ENCODE data around the gene CX3CL1.
"Not testable (repeated sequence)": the region's sequence is repeated elsewhere in the genome, so short reads cannot be mapped to it uniquely, and the experiment has no call there.

CX3CL1 gene

DNA sequence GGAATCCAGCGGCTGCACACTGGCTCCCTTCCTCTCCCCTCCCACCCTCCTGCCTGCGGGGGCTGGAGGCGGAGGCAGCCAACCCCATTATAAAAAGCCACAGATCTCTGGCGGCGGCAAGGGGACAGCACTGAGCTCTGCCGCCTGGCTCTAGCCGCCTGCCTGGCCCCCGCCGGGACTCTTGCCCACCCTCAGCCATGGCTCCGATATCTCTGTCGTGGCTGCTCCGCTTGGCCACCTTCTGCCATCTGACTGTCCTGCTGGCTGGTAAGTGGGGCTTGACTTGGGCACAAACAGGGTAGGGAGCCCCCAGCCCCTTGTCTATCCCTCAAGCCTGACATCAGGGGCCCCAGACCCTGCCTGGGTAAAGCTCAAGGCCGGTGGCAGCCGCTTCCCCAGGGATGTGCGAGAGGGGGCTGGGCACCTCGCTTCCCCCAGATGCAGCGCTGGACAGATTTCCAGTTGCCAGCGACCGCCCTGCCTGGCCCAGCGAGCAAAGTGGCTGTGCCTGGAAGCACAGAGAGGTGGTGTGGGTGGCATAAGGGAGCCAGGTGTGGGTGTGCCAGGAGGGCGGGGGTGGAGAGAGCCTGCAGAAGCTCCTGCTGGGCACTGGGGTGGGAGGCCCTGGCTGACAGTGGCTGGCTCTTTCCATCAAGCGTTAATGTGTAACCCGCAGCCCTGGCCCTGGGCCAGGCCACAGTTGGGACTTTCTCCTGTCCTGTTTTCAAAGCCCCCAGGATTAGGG, at the start of gene CX3CL1:
CX3CL1 (plus strand) TSS at position 119 of the 745 bp plus-strand sequence; CDS start at position 198, 79 bp downstream.
- DNase-seq (ENCODE audit: low read depth): no peak

DNA sequence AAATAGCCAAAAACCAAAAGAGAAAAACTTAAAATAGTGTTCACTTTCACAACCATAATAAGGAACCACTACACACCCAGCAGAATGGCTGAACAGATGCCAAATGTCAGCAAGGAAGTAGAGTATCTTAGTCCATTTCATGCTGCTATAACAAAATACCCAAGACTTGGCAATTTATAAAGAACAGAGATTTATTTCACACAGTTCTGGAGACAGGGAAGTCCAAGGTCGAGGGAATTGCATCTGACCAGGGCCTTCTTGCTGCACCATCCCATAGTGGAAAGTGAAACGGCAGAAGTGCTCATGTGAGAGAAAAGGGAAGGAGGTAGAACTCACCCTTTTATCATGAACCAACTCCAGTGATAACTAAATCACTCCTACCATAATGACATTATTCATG, 47.5 kb upstream of the CX3CL1 start:
- no peak for DNase-seq (ENCODE audit: low read depth)

DNA sequence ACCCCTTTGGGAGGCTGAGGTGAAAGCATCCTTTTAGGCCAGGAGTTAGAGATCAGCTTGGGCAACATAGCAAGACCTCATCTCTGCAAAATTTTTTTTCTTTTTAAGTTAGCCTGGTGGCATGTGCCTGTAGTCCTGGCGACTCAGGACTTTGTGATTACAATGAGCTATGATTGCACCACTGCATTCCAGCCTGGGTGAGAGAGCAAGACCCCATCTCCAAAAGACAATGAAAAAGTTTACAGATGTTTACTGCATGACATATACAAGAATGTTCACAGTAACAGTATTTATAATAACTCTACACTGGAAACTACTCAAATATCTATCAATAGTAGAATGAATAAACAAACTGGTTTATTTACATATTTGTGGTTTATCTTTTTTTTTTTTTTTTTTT, 46.8 kb upstream of the CX3CL1 start:
- DNase-seq (ENCODE audit: low read depth): no peak

DNA sequence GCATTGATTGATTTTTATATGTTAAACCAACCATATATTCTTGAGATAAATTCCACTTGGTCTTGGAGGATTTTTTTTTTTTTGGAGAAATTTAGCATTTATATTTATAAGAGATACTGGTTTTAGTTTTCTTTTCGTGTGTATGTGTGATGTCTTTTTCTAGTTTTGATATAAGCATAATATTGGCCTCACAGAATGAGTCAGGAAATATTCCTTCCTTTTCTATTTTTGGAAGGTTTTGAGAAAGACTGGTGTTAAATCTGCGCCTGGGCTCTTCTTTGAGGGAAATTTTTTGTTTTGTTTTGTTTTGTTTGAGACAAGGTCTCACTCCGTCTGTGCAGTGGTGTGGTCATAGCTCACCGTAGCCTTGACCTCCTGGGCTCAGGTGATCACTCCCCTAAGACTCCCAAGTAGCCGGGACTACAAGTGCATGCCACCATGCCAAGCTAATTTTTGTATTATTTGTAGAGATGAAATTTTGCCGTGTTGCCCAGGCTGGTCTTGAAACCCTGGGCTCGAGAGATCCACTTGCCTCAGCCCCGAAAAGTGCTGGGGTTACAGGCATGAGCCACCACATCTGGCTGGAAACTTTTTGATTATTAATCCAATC, 42.5 kb upstream of the CX3CL1 start:
- DNase-seq (ENCODE audit: low read depth): no peak

DNA sequence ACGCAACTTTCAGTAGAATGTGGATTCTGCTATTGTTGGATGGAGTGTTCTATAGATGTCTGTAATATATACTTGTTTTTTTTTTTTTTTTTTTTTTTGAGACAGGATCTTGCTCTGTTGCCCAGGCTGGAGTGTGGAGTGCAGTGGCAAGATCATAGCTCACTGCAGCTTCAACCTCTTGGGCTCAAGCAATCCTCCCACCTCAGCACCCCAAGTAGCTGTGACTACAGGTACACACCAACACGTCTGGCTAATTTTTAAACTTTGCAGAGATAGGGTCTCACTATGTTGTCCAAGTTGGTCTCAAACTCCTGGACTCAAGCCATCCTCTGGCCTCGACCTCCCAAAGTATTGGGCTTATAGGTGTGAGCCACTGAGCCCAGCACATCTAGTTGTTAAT, 40.9 kb upstream of the CX3CL1 start:
- no peak for DNase-seq (ENCODE audit: low read depth)

DNA sequence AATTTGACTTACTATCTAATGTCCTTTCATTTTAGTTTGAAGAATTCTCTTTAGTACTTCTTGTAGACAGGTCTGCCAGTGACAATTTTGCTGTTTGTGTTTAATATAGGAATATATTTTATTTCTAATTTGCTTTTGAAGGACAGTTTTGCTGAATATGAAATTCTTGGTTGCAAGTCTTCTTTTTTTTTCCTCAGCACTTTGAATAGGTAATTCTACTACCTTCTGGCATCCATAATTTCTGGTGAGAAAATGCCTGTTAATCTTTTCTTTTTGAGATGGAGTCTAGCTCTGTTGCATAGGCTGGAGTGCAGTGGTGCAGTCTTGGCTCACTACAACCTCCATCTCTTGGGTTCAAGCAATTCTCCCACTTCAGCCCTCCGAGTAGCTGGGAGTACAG, 38.9 kb upstream of the CX3CL1 start:
- no peak for DNase-seq (ENCODE audit: low read depth)

DNA sequence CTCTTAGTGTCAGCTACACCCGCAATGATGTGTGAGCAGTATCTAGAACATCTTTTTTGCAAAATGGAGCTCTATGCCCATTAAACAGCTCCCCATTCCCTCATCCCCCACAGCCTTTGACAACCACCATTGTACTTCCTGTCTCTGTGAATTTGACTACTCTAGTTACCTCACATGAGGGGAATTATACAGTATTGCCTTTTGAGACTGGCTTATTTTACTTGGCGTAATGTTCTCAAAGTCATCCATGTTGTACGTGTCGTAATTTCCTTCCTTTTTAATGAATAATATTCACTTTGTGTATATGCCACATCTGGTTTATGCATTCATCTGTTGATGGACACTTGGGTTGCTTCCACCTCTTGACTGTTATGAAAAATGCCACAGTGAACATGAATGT, 36.9 kb upstream of the CX3CL1 start:
- no peak for DNase-seq (ENCODE audit: low read depth)

DNA sequence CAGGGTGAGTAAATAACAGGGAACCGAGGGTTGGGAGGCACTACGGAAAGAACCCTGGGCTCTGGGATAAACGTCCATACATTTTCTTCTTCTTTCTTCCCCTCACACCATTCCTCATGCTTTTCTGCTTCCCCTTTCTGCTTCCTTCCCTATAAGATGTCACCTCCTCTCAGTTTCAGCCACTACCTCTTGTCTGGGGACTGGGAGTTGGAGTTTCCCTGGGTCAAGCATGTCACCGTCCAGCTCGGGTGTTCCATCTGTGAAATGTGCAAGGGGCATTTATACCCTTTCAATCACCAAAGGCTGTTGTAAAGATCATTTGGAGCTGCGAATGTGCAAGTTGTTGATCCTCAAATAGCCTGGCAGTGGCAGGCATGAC, 31.2 kb upstream of the CX3CL1 start:
- no peak for DNase-seq (ENCODE audit: low read depth)

DNA sequence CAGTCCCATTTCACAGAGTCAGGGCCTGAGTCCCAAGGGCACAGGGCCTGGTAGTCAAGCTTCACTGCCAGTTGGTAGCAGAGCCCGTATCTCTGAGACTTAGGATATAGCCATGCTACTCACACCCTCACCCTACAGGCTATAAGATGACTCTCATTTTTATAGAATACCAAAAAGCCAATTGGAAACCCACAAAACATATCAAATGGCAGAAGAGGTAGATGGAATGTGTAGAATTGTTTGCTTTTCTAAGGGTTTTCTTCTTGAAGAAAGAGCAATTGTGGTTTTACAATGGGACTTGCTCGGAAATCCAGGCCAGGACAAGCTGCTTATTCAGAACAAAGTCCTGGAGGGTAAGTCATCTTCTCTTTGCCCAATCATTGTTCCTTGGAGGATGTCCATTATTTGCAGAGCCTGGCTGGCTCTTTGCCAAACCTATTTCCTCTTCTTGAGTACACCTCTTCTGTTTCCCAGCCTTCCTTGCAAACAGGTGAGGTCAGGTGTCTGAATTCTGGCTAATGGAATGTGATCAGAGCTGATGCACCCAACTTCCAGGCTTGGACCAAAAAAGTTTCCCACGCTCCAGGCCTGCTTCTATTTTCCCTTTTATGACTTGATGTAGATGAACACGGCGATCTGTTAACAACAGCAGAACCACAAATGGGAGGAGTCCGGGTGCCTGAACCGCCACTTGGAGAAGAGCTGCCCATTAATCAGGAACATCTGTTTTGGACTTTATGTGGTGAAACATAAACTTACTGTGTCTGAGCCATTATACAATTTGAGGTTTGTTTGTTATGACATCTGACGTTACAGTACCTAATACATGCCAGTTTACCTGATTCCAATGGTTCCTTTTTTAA, 30.6 kb upstream of the CX3CL1 start:
- DNase-seq (ENCODE audit: low read depth): peak; percentile 86

DNA sequence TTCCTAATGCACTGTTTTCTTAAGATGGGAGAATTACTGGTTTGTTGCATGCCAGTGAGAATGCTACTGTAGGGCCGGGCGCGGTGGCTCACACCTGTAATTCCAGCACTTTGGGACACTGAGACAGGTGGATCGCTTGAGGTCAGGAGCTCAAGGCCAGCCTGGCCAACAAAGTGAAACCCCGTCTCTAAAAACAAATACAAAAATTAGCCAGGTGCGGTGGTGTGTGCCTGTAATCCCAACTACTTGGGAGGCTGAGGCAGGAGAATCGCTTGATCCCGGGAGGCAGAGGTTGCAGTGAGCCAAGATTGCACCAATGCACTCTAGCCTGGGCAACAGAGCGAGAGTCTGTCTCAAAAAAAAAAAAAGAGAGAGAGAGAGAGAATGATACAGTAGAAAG, 29.7 kb upstream of the CX3CL1 start:
- DNase-seq (ENCODE audit: low read depth): not testable (repeated sequence)

DNA sequence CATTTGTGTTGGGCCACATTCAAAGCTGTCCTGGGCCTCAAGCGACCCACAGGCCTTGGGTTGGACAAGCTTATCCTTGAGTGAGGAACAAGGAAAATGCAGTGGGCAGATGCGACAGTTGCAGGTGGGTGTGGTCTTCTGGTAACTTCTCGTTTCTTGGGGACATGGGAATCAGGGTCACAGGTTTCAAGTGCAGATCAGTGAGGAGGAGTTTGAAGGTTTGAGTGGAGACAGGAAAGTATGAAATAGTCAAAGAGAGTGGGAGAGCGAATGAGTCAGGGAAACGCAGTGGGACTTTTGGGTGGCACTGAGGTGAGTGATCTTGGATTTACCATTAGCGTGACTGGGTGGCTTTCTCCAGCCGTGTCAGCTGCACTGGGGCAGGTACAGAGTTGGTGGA, 29.1 kb upstream of the CX3CL1 start:
- no peak for DNase-seq (ENCODE audit: low read depth)

DNA sequence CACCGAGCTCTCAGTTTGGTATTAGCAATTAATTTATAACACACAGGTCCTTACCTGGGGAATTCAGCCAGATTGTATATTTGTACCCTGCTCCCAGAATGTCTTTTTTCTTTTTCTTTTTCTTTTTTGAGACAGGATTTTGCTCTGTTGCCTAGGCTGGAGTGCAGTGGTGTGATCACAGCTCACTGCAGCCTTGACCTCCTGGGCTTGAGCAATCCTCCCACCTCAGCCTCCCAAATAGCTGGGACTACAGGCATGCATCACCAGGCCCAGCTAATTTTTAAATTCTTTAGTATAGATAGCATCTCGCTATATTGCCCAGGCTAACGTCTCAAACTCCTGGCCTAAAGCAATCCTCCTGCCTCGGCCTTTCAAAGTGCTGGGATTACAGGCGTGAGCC, 28.2 kb upstream of the CX3CL1 start:
- DNase-seq (ENCODE audit: low read depth): not testable (repeated sequence)

DNA sequence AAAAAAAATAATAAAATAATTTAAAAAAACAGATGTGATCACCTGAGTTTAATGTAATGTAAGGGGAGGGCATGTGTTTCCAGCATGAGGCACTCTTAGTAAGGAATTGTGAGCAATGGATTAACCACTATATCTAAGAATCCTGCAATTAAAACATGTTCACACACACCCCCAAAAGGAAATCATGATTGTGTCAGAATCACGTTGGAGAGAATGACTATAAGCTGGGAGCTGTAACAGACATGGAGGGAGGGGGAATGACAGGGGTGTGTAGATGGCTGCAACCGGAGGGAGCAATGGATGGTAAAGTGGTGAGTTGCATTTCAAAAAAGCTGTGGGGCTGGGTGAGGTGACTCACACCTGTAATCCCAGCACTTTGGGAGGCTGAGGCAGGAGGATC, 27.3 kb upstream of the CX3CL1 start:
- no peak for DNase-seq (ENCODE audit: low read depth)

DNA sequence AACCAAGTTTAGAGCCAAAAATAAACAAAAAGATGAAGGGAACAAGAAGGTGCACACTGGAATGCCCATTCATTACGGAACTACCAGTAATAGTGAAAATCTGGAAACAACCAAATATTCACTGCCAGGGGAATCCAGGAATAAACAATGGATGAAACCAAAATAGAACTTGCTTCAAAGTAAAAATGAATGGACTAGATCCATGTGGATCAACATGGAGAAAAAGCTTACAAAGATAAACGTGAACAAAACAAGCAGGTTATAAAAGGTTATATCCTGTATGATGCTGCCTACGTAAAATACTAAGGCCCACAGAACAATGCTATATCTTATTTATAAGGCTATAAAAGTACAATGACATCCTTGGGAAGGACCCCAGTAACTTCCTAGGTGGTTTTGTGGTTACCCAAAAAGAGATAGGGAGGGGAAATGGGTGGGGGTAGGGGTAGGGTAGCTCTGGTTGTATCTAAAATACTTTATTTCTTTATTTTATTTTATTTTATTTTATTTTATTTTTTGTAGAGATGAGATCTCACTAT, 26.6 kb upstream of the CX3CL1 start:
- DNase-seq (ENCODE audit: low read depth): no peak

DNA sequence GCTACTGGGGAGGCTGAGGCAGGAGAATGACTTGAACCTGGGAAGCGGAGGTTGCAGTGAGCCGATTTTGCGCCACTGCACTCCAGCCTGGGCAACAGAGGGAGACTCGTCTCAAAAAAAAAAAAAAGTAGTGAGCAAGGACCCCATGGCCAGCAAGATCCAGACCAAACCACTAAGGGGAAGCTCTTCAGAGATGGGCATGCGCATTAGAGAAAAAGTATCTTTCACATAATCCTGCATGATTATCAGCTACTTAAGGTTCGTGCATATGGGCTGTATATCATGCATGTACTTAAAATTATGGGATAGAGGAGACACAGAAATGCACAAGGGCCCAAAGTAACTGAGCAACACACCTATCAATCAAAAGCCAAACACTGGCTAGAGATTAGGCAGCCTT, 24.4 kb upstream of the CX3CL1 start:
- DNase-seq (ENCODE audit: low read depth): no peak

DNA sequence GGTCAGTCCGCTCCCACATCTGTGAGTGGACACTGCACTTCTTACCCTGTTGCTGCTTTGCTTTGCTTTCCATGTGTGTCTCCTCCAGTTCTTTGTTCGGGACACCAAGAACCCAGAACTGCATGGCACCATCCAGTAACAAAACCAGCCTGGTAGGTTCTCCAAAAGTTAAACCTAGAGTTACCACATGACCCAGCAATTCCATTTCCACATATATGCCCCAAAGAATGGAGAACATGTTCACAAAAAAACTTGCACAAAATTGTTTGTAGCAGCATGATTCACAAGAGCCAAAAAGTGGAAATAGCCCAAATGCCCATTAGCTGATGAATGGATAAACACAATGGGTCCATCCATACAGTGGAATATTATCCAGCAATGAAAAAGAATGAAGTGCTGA, 24.0 kb upstream of the CX3CL1 start:
- DNase-seq (ENCODE audit: low read depth): no peak

DNA sequence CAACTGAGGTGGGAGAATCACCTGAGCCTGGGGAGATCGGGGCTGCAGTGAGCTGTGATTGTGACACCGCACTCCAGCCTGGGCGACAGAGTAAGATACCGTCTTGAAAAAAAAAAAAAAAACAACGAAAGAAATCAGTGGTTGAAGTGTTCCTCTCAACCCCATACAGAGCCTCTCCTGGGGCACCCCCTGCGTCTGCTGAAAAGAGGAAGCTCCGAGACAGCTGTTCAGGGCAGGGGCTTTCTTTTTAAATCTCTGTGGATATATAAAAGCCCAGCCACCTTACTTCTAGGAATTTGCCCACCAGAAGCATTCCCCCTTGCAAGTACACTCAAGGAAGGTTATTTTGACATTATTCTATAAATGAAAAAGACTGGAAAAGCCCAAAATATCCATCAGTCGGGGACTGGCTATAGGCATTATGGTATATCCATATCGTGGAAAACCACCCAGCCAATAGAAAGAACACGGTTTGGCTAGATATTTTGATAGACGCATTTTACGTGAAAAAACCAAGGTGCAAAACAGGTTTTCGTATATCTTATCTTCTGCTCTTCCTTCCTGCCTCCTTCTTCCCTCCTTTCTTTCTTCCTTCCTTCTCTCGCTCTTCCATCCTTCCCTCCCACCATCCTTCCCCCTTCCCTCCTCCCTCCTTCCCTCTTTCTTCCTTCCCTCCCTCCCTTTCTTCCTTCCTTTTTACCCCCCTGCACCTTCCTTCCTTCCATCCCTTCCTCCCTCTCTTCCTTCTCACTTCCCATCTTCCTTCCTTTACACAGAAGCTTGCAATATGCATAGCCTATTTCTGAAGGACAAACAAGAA, 22.9 kb upstream of the CX3CL1 start:
- DNase-seq (ENCODE audit: low read depth): no peak

DNA sequence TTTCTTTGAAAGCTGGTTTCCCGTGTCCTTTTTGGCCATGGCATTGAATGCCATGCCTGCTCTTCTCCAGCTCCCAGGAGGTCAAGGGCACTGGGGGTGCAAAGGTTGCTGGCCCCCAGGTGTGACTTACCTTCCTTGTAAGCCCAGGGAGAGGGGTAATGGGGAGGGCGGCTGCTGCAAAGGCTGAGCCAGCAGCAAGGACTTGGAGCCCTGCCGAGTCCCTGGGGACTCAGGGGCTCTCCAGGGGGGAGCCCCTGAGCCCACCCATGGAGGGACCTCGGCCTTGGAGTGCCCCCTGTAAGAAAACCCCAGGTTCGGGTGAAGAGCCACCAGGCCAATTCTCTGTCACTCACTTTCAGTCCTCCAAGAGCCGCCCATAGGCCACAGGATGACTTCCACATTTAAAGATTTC, 19.6 kb upstream of the CX3CL1 start:
- DNase-seq (ENCODE audit: low read depth): no peak

DNA sequence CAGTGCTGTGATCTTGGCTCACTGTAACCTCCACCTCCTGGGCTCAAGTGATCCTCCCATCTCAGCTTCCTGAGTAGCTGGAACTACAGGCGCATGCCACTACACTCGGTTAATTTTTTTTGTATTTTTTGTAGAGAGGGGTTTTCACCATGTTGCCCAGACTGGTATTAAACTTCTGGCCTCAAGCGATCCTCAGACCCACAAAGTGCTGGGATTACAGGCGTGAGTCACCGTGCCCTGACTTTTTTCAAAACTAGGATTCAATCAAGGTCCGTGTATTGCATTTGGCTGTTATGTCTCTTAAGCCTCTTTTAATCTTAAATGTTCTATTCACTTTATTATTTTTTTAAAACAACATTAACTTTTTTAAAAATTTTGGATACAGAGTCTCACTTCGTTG, 18.0 kb upstream of the CX3CL1 start:
- DNase-seq (ENCODE audit: low read depth): peak; percentile 42

DNA sequence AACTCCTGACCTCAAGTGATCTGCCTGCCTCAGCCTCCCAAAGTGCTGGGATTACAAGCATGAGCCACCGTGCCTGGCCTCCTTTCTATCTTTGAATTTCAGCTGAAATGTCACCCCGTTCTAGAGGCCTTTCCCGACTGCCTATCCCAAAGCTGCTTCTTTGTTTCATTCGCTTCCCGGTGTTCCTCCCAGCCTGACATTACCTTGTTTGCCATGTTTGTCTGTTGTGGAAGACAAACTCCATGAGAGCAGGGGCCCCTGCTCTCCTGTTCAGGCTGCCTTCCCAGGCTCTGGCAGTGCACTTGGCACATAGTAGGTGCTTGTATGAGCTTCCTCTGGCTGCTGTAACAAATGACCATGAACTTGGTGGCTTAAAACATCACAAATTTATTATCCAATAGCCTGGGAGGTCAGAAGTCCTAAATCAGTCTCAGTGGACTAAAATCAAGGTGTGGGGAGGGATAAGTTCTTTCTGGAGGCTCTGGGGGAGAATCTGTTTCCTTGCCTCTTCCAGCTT, 16.3 kb upstream of the CX3CL1 start:
- DNase-seq (ENCODE audit: low read depth): no peak

DNA sequence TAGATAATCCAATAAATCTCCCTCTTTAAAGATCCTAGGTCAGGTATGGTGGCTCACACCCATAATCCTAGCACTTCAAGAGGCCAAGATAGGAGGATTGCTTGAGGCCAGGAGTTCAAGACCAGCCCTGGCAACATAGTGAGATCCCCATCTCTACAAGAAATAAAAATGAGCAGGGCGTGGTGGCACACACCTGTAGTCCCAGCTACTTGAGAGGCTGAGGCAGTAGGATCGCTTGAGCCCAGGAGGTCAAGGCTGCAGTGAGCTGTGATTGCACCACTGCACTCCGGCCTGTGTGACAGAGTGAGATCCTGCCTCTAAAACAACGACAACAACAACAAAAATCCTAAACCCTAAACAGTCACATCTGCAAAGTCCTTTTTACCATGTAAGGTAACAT, 15.7 kb upstream of the CX3CL1 start:
- no peak for DNase-seq (ENCODE audit: low read depth)

Measured in amniotic epithelial cell (primary cell).